Measurements from ENCODE around the gene REXO5.

GRCh38 chr16:20822521-20823325 lies 16.4 kb downstream of the REXO5 start:
- TF ChIP-seq, protein P1, sequence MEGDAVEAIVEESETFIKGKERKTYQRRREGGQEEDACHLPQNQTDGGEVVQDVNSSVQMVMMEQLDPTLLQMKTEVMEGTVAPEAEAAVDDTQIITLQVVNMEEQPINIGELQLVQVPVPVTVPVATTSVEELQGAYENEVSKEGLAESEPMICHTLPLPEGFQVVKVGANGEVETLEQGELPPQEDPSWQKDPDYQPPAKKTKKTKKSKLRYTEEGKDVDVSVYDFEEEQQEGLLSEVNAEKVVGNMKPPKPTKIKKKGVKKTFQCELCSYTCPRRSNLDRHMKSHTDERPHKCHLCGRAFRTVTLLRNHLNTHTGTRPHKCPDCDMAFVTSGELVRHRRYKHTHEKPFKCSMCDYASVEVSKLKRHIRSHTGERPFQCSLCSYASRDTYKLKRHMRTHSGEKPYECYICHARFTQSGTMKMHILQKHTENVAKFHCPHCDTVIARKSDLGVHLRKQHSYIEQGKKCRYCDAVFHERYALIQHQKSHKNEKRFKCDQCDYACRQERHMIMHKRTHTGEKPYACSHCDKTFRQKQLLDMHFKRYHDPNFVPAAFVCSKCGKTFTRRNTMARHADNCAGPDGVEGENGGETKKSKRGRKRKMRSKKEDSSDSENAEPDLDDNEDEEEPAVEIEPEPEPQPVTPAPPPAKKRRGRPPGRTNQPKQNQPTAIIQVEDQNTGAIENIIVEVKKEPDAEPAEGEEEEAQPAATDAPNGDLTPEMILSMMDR (IDR thresholded peaks at IDR 0.05): no peak
- TF ChIP-seq POLR2A (IDR thresholded peaks at IDR 0.05): no peak
